ENCODE results near the gene KLHL29.

GRCh38 chr2:23695890-23696751 is 311.1 kb downstream of the KLHL29 start:
- no peak for TF ChIP-seq TAF1 (IDR thresholded peaks at IDR 0.05; ENCODE audit: borderline replicate concordance, insufficient read depth, low read length)
- TF ChIP-seq REST (IDR thresholded peaks at IDR 0.05; ENCODE audit: insufficient read depth in 1 of 2, low read depth in 2 of 2, low read length in 2 of 2): no peak
- no peak for TF ChIP-seq SIN3A (IDR thresholded peaks at IDR 0.05; ENCODE audit: borderline replicate concordance, insufficient read depth, low read length)
